ENCODE data around the gene DOK4.

DOK4 gene

DNA sequence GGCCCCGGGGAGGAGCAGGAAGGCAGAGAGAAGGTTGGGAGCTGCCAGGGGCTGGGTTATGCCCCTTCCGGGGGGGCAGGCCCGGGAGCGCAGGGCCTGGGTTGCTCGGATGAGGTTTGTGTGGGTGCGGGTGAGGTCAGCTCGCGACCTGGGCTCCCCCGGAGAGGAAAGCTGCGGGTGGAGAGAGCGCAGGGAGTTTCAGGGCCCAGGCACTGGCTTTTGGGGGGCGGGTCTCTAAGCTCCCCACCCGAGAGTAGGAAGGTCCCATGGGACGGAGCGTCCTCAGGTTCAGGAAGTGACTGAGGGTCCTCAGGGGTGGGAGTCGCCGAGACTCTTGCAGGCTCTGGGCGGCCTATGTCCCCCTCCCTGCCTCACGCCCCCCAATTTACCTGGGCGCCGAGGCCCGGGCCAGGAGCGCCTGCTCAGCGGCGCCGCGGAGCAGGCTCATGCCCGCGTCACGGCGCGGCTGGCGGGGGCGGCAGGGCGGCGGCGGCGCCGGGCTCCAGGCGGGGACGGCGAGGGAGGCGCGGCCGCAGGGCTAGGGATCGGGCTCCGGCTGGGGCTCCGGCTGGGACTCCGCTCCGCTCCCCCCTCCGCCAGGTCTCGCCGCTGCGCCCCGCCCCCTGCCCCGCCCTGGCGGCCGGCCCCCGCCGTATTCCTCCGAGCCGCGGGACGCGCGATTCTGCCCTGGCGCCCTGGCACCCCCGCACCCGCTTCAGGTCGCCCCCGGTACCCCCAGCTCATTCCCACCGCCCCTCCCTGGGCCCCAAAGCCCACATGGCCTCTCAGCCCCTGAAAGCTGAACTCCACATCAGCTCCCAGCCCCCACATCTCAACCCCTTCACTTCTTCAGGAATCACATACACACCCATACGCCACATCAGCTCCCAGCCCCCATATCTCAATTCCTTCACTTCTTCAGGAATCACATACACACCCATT, at the start of gene DOK4:
DOK4 (minus strand) TSS at position 578 of the 942 bp plus-strand sequence. CDS start 6,986 bp downstream, outside the sequence.
- peaks cover 15% of the 10 kb centered on the region for H3K27me3 ChIP-seq (ENCODE audit: insufficient read depth, low read length)
- no peaks in the 10 kb centered on the region for H3K4me1 ChIP-seq (ENCODE audit: insufficient read depth, low read length)
- H3K9me3 ChIP-seq (ENCODE audit: insufficient read depth, low read depth, low read length) = no peaks in the 10 kb centered on the region
- no peak within 1 kb of the TSS for H3K27ac ChIP-seq (ENCODE audit: low read length)
- H3K36me3 ChIP-seq (ENCODE audit: insufficient read depth, low read depth, low read length) = no peaks in the 10 kb centered on the region
- peak within 1 kb of the TSS; percentile 61; the same call in 1 of the 2 replicates for H3K9ac ChIP-seq (ENCODE audit: low read depth, low read length)
- H3K4me3 ChIP-seq (ENCODE audit: low read length) = peak within 1 kb of the TSS; percentile 86

DNA sequence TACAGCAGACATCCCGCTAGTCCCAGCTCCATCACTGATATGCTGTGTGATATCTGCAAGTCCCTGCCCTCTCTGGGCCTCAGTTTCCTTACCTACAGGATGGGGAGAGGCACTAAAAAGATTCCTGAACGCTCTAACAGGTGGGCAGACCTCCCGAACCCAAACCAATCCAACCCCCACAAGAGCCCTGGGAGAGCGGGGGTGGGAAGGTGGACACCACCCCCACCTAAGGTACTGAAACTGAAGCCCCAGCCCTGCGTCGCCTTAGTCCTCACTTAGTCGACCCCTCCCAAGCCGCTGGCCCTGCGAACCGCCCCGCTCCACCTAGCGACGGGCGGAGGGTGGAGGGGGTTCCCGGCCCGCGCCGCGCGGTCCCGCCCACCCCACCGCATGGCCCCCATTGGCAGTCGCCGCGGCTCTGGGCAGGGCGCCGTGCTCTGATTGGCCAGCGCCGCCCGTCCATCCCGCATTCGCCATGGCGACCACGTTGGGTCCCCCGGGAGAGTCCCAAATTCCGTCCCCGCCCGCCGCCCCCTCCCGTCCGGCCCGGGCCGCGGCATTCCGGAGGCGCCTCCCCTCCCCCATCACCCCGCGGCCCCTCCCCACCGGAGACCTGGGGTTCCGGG, 49.5 kb upstream of the DOK4 start:
- H3K27ac ChIP-seq (ENCODE audit: low read length) = peak overlapping the region; percentile 62
- H3K9me3 ChIP-seq (ENCODE audit: insufficient read depth, low read depth, low read length) = no peaks in the 10 kb centered on the region
- no peaks in the 10 kb centered on the region for H3K36me3 ChIP-seq (ENCODE audit: insufficient read depth, low read depth, low read length)
- H3K9ac ChIP-seq (ENCODE audit: low read depth, low read length) = peak overlapping the region; percentile 86; the same call in 1 of the 2 replicates
- H3K27me3 ChIP-seq (ENCODE audit: insufficient read depth, low read length) = no peaks in the 10 kb centered on the region
- peaks cover 25% of the 10 kb centered on the region; the same call in 1 of the 2 replicates for H3K4me1 ChIP-seq (ENCODE audit: insufficient read depth, low read length)
- peak overlapping the region; percentile 82 for H3K4me3 ChIP-seq (ENCODE audit: low read length)

DNA sequence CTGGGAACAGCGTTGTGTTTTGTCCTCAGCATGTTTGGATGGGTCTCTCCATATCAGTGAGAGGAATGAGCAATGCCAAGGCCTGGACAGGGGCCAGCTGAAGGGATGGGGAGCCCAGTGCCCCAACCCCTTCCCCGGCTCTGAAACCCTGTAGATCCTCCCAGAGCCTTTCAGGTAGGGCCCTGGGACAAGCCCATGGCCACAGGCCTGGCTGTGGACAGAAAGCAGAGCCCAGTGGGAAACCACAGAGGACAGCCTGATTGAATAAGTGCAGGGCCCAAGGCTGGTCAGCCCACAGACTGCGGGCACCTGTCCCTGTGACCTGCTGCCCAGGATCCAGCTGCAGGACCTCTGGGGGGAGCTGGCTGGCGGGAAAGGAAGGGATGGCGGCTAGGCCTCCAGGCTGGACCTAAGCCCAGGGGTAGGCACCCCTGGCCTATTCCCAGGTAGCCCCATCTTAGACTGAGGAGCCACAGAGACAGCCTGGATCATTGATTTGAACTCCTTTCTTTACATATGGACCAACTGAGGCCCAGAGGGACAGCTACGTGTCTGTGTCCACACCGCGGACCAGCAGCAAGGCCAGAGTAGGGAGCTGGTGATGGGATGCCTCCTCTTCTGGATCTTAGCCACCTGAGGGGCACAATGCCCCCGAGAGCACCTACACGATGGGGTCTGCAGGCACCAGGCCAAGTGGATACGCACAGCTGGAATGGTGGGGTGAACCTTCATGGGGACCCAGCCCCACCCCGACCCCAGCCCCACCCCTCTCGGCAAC, 48.8 kb upstream of the DOK4 start:
- Histone ChIP-seq H3K27me3 (ENCODE audit: insufficient read depth, low read length) (no peaks in the 10 kb centered on the region), H3K4me1 (ENCODE audit: insufficient read depth, low read length) (peaks cover 25% of the 10 kb centered on the region; the same call in 1 of the 2 replicates), H3K9ac (ENCODE audit: low read depth, low read length) (peak overlapping the region; percentile 86; the same call in 1 of the 2 replicates), H3K9me3 (ENCODE audit: insufficient read depth, low read depth, low read length) (no peaks in the 10 kb centered on the region), H3K4me3 (ENCODE audit: low read length) (peak overlapping the region; percentile 82; the same call in 1 of the 2 replicates), H3K27ac (ENCODE audit: low read length) (no peak overlapping the region), H3K36me3 (ENCODE audit: insufficient read depth, low read depth, low read length) (no peaks in the 10 kb centered on the region)

DNA sequence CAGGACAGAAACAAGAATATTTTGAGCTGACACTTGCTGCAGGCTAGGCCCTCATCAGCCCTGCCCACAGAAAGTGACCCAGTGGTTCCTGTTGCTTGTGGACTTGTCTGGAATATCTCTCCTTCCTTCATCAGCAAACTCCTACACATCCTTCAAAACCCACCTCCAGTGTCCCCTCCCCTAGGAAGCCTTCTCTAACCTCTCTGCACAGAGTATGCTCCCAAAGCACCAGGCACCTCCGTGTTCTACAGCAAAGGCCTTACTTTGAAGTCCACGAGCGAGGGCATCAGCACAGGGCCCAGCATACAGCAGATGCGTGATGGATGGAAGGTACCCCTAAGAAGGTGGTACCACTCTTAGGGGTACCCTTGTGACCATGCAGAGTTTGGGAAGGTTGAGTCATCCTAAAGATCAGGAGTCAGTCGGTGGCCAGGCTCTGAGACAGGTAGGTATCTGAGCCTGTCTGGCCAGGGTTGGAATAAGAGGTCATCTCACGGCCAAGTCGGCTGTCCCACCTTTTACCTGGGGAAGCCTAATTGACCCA, 48.1 kb upstream of the DOK4 start:
- Histone ChIP-seq H3K4me3 (ENCODE audit: low read length) (no peak overlapping the region), H3K4me1 (ENCODE audit: insufficient read depth, low read length) (peaks cover 25% of the 10 kb centered on the region), H3K27me3 (ENCODE audit: insufficient read depth, low read length) (no peaks in the 10 kb centered on the region), H3K27ac (ENCODE audit: low read length) (no peak overlapping the region), H3K36me3 (ENCODE audit: insufficient read depth, low read depth, low read length) (no peaks in the 10 kb centered on the region), H3K9me3 (ENCODE audit: insufficient read depth, low read depth, low read length) (no peaks in the 10 kb centered on the region), H3K9ac (ENCODE audit: low read depth, low read length) (no peak overlapping the region)

DNA sequence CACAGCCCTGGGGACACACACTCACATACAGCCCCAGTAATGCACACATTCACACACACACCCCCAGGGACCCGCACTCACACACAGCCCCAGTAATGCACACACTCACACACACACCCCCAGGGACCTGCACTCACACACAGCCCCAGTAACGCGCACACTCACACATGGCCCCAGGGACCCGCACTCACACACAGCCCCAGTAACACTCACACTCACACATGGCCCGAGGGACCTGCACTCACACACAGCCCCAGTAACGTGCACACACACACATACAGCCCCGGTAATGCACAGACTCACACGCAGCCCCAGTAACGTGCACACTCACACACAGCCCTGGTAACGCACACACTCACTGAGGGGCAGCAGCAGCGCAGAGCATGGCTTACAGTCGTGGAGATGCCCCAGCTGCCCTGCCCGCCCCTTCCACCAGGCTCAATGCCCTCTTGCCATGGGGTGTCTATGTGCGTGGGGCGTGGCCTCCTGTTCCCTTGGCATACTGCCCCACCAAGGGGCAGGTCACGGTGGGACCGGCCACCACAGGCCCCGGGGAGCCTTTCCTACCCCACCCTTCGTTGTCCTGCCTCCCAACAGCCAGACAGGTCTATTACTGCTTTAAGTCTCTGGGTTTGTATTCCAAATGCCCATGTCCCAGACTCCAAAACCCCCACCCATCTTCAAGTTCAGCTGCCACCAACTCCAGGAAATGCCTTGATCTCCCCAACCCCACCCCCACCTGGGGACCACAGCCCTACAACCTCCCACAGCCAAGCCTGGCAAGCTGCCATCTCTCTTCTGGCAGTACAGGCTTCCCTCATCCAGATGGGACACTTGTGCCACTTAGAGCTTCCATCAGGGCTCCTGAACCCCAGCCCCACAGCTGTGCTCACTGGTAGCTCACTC, 47.4 kb upstream of the DOK4 start:
- Histone ChIP-seq H3K36me3 (ENCODE audit: insufficient read depth, low read depth, low read length) (no peaks in the 10 kb centered on the region), H3K9me3 (ENCODE audit: insufficient read depth, low read depth, low read length) (no peaks in the 10 kb centered on the region), H3K27me3 (ENCODE audit: insufficient read depth, low read length) (no peaks in the 10 kb centered on the region), H3K4me1 (ENCODE audit: insufficient read depth, low read length) (peaks cover 25% of the 10 kb centered on the region), H3K27ac (ENCODE audit: low read length) (no peak overlapping the region), H3K4me3 (ENCODE audit: low read length) (no peak overlapping the region), H3K9ac (ENCODE audit: low read depth, low read length) (peak overlapping the region; percentile 51; the same call in 1 of the 2 replicates)

DNA sequence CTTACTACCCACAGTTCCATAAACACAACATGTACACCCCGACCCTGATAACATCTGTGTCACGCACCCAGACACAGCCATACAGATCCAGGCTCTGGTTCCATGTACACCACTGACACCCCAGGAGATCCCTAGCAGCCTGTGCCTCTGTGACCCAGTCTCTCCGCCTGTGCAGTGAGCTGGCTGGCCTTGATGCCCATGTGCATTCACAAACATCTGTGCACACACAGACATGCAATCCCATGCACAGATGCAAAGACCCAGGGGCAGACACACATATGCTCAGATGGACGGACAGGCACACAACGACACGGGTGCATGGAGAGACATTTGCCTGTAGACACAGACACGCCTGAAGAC, 46.0 kb upstream of the DOK4 start:
- no peak overlapping the region for H3K9ac ChIP-seq (ENCODE audit: low read depth, low read length)
- H3K36me3 ChIP-seq (ENCODE audit: insufficient read depth, low read depth, low read length) = peaks cover 4% of the 10 kb centered on the region; the same call in 1 of the 2 replicates
- no peaks in the 10 kb centered on the region for H3K27me3 ChIP-seq (ENCODE audit: insufficient read depth, low read length)
- no peaks in the 10 kb centered on the region for H3K9me3 ChIP-seq (ENCODE audit: insufficient read depth, low read depth, low read length)
- H3K4me3 ChIP-seq (ENCODE audit: low read length) = no peak overlapping the region
- H3K27ac ChIP-seq (ENCODE audit: low read length) = peak overlapping the region; percentile 43
- peaks cover 17% of the 10 kb centered on the region for H3K4me1 ChIP-seq (ENCODE audit: insufficient read depth, low read length)

DNA sequence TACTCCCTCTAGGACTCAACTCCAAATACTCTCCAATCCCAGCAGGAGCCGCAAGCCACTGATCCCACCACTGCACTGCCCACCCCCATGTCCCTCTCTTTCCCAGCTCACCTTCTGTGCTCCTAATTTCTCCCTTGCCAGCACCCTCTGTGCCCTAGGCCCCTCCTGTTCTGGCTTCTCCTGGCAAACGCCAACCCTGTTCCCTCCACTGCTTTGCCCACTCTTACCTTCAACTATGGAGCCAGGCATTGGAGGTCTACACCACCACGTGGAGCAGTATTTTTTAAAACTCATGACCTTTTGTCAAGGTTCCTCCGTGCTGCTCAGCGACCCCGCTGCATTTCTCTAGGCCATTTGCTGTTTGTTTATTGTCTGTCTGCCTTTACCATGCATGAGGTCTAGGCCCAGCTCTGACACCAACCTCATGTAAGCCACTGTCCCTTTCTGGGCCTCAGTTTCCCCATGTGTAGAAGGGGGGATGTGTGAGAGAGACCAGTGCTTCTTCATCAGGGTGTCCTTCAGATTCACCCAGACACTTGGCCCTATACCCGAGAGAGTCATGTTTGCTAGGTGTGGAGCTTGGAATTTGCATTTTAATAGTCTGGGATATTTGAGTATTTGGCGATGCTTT, 45.5 kb upstream of the DOK4 start:
- H3K36me3 ChIP-seq (ENCODE audit: insufficient read depth, low read depth, low read length) = peaks cover 4% of the 10 kb centered on the region; the same call in 1 of the 2 replicates
- H3K9me3 ChIP-seq (ENCODE audit: insufficient read depth, low read depth, low read length) = no peaks in the 10 kb centered on the region
- no peak overlapping the region for H3K9ac ChIP-seq (ENCODE audit: low read depth, low read length)
- no peaks in the 10 kb centered on the region for H3K27me3 ChIP-seq (ENCODE audit: insufficient read depth, low read length)
- H3K4me1 ChIP-seq (ENCODE audit: insufficient read depth, low read length) = peaks cover 16% of the 10 kb centered on the region
- no peak overlapping the region for H3K4me3 ChIP-seq (ENCODE audit: low read length)
- no peak overlapping the region for H3K27ac ChIP-seq (ENCODE audit: low read length)

DNA sequence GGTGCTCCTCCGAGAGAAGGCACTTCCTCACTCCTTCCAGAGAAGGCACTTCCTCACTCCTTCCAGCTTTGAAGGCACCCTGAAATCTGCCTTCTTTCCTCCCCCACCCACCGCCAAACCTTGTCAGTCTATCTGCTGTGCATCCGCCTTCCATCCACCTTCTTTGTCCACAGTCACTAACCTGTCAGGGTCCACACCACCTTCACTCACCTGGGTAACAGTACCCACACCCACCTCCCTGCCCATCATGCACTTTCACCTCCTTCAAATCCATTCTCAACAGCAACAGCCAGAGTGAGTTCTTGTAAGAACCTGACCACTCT, 44.9 kb upstream of the DOK4 start:
- Histone ChIP-seq H3K9ac (ENCODE audit: low read depth, low read length) (no peak overlapping the region), H3K36me3 (ENCODE audit: insufficient read depth, low read depth, low read length) (peaks cover 4% of the 10 kb centered on the region; the same call in 1 of the 2 replicates), H3K27ac (ENCODE audit: low read length) (no peak overlapping the region), H3K4me3 (ENCODE audit: low read length) (no peak overlapping the region), H3K4me1 (ENCODE audit: insufficient read depth, low read length) (peaks cover 16% of the 10 kb centered on the region), H3K27me3 (ENCODE audit: insufficient read depth, low read length) (no peaks in the 10 kb centered on the region), H3K9me3 (ENCODE audit: insufficient read depth, low read depth, low read length) (no peaks in the 10 kb centered on the region)

DNA sequence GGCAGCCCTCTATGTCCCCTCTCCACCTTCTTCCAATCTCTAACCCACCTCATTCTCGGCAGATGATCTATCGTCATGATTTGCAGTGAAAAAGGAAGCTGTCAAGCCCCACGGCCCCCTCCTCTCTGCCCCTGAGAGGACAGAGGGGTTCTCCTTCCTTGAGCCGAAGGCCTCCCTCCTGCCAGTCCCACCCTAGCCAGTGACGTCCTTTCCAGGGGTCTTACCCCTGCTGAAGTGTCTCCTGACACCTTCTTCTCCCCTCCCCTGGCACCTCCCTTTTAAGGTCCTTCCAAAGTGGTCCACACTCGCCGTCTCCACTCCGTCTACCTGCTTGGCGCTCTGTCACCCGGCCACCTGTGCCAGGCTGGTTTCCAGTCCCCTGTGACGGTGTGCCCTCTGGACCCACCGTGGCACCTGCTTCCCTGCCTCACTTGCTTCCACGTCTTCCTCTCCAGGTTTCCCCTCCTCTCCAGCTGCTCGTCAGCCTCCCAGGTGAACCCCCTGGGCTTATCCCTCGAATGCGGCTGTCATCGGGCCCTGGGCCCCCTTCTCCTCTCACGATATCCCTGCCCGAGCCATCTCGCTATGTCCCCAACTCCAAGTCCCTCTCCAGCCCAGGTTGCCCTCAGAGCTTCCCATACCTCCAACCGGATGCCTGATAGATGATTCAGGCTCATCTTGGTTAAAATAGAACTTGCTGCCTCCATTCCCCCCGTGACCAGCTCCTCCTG, 44.4 kb upstream of the DOK4 start:
- H3K9me3 ChIP-seq (ENCODE audit: insufficient read depth, low read depth, low read length) = no peaks in the 10 kb centered on the region
- H3K27ac ChIP-seq (ENCODE audit: low read length) = no peak overlapping the region
- H3K27me3 ChIP-seq (ENCODE audit: insufficient read depth, low read length) = no peaks in the 10 kb centered on the region
- H3K4me1 ChIP-seq (ENCODE audit: insufficient read depth, low read length) = peaks cover 16% of the 10 kb centered on the region
- H3K36me3 ChIP-seq (ENCODE audit: insufficient read depth, low read depth, low read length) = peaks cover 4% of the 10 kb centered on the region; the same call in 1 of the 2 replicates
- no peak overlapping the region for H3K4me3 ChIP-seq (ENCODE audit: low read length)
- H3K9ac ChIP-seq (ENCODE audit: low read depth, low read length) = no peak overlapping the region

DNA sequence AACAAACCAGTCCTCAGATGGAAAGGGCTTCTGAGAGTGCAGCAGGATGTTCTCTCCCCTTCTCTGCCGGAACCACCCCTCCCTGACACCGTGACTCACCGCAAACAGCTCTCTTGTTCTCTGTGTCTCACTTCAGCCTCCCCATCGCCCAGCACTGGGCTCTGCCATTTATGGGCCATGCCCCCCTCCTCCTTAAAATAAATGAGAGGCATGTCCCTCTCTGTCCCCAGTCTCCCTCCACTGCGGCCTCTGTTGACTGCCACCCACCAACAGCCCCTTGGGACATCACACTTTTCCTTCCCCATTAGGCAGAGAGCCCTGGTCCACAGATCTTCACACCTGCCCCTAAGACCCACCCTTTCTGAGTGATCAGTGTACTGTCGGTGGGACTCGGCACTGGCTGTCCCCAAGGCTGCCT, 43.8 kb upstream of the DOK4 start:
- H3K27me3 ChIP-seq (ENCODE audit: insufficient read depth, low read length) = no peaks in the 10 kb centered on the region
- H3K9ac ChIP-seq (ENCODE audit: low read depth, low read length) = no peak overlapping the region
- H3K36me3 ChIP-seq (ENCODE audit: insufficient read depth, low read depth, low read length) = peaks cover 4% of the 10 kb centered on the region; the same call in 1 of the 2 replicates
- H3K4me3 ChIP-seq (ENCODE audit: low read length) = no peak overlapping the region
- peaks cover 16% of the 10 kb centered on the region for H3K4me1 ChIP-seq (ENCODE audit: insufficient read depth, low read length)
- H3K27ac ChIP-seq (ENCODE audit: low read length) = no peak overlapping the region
- H3K9me3 ChIP-seq (ENCODE audit: insufficient read depth, low read depth, low read length) = no peaks in the 10 kb centered on the region

All from iPS-20b (cell line).